NCI-H524 treated with DMSO at 0.1 percent for 48 hours (cell line): Measurements from ENCODE around the gene OR52J3.
A peak's percentile ranks its signal among the peaks of the same experiment; 100 is the strongest.
"Not testable (repeated sequence)": the region's sequence is repeated elsewhere in the genome, so short reads cannot be mapped to it uniquely, and the experiment has no call there.

Experiments used
- DNase-seq: peaks from one replicate; lab custom pipeline; 2025; lab: John Stamatoyannopoulos, UW

OR52J3 gene

DNA sequence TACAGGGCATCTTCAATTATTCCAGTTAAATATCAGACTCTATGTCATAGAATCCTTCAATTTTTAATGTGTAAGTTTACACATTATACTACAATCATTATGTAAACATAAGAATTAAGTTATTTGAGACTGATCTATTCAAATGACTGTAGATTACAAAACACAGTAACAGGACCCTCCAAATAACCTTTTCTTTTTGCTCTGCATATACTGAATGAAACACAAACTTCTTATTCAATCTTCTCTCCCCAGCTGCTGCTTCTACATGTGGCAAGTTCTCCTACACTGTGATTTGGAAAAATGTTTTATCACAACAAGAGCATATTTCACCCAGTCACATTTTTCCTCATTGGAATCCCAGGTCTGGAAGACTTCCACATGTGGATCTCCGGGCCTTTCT is at the start of gene OR52J3:
TSS of gene OR52J3 (plus strand) at position 301 of the 400 bp plus-strand sequence. CDS start at position 301, 0 bp downstream.
- no peak for DNase-seq

DNA sequence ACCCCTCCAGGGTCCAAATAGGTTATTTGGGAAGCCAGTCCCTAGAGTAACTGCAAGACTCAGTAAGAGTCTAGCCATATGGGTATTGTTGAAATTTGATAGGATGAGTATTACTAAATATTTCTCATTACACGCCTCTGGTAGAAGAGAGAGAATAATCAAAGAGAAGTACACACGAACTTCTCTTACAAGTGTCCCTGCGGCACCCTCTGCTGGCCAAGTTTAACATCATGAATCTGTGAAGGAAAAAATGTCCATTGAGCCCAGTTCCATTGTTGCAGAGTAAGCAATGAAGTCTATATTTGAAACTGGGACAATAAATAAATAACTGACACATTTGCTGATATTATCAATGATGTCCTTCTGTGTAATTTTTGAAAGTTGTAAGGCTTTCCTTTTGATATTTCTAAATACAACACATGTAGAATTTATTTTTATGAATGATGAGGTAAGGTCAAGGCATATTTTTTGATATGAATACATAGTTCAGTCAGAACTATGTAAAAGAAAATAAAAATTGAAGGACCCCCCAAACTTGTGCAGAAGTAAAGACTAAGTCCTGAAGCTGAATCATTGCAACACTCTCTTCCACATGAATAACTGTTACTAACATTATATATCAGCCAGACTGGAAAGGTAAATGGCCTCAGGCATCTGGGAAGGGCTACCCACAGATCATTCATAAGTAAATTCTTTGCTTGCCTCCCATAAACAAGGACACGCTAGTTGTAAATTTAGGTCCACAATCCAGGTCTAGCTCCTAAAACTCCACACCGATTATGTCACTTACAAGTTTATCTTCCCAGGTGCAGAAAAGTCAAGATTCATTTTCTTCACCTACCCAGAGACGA is 41.7 kb upstream of the OR52J3 start:
- peak; percentile 85 for DNase-seq

DNA sequence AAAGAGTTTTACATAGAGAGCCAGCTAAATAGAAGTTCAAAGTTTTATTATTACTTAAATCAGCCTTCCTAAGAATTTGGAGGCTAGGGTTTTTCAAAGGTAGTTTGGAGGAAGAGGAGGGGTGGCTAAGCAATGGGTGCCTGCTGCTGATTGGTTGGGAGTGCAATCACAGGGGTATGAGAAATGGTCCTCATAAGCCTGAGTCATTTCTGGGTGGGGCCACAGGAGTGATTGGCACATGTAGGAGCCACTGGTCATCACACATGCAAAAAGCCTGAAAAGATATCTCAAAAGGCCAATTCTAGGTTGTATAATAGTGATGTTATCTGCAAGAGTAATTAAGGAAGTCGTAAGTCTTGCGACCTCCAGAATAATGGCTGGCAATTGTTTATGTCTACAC is 38.8 kb upstream of the OR52J3 start:
- no peak for DNase-seq

DNA sequence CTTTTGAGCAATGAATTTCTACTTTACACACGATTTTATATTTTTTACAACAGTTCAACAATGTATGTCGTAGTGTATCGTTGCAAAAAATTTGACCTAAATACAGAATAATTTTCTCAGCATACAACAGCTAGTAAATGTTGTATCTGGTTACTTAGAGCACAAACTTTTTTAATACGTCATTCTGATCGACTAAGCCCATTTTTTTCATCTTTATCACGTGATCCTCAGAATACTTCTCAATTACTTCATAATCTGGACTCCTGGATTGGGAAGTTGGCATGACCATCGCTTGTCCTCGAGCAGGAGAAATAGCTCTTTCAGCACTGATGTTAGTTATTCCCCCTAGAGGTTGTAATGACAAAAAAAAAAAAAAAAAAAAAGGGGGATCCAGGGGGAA is 35.1 kb upstream of the OR52J3 start:
- DNase-seq: no peak

DNA sequence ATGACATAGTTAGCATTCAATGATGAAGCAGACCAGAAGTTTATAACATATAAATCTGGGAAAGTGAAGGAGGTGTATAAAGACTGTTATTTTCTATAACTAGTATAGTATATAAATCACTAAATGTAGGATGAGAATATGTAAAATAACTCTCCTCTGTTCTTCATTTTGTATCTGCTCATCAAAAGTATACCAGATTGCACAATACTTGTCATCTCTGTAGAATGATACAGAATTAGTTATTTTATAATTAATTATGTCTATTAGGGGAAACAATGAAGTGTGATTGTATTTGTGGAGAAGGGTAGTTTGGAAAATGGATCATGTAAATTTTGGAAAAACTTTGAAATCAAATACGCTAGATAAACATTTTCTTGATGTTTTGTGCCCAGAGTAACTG is 33.3 kb upstream of the OR52J3 start:
- no peak for DNase-seq

DNA sequence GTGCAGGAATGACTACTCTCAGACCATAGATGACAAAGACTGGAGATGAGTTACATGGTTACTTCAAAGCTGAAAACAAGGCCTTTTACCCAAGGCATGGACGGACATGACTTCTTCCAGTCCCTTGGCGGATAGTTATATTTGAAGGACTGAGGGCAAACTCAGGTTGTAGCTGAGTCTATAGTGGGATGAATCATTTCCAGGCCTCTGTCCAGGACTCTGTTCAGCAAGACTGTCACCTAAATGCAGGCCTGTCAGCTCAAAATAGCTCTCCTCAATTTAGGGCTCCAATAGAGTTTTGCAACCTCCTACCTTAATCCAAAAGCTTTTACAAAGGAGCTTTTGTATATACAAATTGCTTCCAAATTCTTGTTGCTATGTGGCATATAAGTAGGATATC is 24.3 kb upstream of the OR52J3 start:
- no peak for DNase-seq

DNA sequence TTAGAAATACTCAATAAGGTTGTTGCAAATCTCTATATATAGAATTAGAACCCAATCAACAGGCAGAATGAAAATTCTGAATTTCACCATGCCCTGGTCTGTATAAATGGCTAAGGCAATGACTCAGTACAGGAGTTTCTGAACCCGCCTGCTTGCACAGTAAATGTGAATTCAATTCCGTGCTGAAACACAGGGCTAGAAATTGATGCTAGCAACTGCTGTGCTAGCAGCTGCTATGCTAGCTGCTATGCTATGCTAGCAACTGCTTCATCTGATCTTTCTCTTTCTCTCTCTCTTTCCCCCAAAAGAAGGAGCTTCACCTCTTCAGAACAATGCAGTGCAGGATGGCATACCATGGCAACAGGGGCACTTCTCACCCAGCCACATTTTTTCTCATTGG is 9.7 kb upstream of the OR52J3 start:
- DNase-seq: no peak

DNA sequence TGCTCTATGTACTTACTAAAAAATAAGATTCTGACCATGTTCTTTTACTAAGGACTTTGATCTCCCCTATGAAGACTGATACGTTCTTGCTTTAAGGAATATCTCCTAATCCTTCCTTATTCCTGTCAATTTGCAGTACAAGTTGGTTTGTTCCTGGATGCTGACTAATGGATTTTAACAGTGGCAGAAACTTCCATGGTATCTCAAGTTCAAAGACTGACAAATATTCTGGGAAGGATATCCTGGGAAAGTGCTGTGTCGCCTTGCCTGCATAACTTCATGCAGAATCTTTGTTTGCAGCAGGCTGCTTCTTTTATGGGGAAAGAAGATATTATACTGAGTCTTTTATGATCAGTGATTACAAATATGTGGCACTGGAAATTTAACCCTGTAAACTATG is 8.4 kb upstream of the OR52J3 start:
- no peak for DNase-seq

DNA sequence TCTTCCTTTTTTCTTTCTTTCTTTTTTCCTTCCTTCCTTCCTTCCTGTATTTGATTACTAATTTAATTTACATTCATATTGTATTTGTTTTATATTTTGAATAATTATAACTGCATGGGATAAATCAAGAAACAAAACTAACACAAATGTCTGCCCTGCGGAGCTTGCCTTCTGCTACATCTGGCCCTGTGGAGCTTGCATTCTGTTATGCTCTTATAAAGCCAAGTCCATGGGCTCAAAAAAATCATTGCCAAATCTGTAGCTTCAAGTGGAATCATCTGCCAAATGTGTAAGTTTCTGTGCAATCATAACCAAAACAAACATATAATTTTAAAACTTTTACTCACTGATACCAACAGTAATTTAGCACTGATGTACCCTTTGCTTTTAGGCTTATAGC is 8.0 kb upstream of the OR52J3 start:
- DNase-seq: no peak

DNA sequence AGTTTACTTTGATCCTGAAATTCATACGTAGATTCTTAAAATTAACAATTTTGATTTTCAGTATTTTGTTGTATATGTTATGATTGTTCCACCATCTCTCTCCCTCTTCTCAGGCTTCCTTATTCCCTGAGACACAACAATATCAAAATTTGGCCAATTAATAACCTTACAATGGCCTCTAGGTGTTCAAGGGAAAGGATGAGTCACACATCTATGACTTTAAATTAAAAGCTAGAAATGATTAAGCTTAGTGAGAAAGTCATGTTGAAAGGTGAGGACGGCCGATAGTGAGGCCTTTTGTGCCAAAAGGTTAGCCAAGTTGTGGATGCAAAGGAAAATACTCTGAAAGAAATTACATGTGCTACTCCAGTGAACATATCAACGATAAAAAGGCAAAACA is 5.5 kb upstream of the OR52J3 start:
- no peak for DNase-seq

DNA sequence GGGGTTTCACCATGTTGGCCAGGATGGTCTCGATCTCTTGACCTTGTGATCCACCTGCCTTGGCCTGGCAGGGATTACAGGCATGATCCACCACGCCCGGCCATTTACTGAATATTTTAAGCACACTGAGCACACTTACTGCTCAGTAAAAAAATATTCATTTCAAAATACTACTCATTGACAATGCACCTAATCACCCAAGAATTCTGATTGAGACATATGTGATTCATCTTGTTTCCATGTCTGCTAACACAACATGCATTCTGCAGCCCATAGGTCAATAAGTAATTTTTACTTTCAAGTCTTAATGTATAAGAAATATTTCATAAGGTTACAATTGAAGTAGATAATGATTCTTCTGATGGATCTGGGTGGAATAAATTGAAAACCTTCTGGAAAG is 4.2 kb upstream of the OR52J3 start:
- no peak for DNase-seq

DNA sequence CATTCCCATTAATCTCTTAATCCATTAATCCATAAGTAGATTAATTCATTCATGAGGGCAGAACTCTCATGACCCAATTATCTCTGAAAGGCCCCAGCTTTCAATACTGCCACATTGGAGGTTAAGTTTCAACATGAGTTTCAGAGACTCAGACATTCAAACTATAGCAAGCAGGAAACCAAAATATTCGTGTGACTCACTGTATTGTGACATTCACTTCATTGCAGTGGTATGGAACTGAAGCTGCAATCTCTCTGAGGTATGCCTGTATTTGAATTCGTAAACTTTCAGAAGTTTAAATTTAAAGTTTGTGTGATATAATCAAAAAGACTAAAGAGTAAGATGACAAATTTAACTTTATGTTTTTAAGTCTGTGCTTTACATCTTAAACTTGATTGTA is 2.9 kb upstream of the OR52J3 start:
- peak; percentile 20 for DNase-seq

DNA sequence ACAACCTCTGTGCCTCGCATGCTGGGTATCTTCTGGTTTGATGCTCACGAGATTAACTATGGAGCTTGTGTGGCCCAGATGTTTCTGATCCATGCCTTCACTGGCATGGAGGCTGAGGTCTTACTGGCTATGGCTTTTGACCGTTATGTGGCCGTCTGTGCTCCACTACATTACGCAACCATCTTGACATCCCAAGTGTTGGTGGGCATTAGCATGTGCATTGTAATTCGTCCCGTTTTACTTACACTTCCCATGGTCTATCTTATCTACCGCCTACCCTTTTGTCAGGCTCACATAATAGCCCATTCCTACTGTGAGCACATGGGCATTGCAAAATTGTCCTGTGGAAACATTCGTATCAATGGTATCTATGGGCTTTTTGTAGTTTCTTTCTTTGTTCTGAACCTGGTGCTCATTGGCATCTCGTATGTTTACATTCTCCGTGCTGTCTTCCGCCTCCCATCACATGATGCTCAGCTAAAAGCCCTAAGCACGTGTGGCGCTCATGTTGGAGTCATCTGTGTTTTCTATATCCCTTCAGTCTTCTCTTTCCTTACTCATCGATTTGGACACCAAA is 516 bp downstream of the OR52J3 start:
- no peak for DNase-seq

DNA sequence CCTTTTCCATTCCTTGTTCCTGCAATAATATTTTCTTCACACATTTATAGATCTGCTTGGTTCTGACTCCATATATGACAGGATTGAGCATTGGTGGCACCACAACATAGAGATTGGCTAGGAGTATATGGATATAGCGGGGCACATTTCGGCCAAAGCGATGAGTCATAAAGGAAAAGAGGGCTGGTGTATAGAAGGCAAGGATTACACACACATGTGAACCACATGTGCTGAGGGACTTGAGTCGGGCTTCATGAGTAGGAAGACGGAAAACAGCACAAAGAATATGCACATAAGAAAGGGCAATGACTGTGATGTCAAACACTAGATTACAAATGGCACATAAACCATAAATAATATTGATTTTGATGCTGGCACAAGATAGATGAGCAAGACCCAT is 12.4 kb downstream of the OR52J3 start:
- DNase-seq: not testable (repeated sequence)

DNA sequence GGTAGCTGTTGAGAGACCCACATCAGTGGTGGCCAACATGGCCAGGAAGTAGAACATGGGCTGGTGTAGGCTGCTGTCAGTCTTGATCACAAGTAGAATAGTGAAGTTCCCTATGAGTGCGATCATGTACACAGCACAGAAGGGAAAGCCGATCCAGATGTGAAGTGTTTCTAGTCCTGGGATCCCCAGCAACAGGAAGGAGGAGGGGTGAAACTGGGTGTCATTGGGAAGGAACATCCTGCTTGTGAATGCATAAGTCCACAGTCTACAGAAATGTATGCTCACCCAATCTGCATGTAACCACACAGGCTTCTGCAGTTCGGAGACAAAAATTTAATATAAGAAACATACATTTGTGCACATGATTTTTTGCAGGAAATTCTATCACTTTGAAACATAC is 13.1 kb downstream of the OR52J3 start, which contains the start of gene OR52E2:
TSS of gene OR52E2 (minus strand) at position 237 of the 400 bp plus-strand sequence. CDS start at position 237, 0 bp downstream.
- DNase-seq: no peak

DNA sequence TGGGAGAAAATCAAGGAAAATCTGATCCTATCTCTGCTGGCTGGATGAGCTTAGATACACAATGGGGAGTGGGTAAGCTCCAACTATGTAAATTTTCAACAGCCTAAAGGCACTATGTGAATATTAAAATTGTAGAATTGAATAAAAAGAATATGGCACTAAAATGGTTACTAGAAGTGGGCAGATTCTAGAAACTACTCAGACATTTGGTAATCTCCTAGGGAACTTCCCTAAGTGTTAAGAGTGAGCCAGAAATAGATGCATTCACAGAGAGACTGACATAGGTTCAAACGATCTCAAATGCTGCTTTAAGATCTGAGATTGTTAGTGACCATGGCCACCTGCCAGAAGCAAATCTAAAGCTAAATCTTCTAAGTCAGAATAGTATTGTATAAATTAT is 18.7 kb downstream of the OR52J3 start:
- no peak for DNase-seq

DNA sequence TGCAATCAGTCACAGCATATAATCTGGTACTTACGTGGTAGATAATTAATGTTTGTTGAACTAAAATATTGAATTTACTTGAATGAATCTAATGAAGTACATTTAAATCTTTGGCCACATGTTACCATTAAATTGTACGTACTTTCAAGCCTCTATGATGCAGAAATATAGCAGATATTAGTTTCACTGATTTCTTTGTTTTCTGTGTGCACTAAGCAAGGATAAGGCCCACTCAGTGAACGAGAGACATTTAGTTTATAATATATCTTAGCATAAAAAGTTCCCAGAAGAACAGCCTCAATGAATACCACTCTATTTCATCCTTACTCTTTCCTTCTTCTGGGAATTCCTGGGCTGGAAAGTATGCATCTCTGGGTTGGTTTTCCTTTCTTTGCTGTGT is 22.9 kb downstream of the OR52J3 start, which contains the start of gene OR52E1:
TSS of gene OR52E1 (plus strand) at position 301 of the 400 bp plus-strand sequence.
- DNase-seq: no peak

DNA sequence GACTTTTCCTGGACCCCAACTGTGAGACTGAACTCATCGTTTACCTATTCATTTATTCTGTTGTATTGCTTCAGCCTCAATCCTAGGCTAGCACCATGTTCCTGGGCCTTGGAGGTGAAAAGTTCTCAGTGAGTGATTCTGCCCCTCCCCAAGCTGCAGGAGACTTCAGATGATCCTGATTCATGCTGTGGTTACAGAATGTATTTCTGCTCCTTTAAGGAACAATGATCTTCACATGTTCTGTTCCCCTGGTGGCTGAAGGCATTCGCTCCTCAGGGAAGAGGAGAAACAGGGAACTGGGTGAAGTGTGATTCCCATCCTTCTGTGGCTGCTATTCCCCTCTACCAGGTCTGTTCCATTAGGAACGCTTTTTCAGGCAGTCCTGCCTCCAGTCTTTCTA is 25.5 kb downstream of the OR52J3 start:
- no peak for DNase-seq

DNA sequence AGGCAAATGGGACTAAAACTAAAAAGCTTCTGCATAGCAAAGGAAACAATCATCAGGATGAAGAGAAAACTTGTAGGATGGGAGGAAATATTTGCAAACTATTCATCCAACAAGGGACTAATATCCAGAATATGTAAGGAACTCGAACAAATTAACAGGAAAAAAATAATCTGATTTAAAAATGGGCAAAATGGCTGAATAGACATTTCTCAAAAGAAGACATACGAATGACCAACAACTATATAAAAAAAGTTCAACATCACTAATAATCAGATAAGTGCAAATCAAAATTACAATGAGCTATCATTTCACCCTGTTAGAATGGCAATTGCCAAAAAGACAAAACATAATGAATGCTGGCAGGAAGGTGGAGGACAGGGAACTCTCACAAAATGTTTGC is 35.1 kb downstream of the OR52J3 start:
- DNase-seq: no peak

DNA sequence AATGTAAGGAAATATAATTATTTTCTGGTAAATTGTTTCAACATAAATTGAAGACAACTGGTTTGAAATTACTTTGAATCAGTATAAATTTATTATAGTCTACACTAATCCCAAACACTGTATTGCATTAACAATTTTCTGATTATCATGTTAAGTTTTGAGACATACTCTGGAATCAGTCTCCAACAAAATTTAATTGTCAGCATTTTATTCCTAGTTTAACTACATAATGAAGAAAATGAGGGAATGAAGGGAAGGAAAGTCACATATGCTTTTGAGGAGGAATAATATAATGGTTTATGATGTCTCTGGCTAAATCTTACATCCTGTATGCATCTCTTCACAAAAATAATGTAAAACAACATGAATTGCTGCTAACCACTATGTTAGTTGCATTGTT is 37.3 kb downstream of the OR52J3 start:
- no peak for DNase-seq

DNA sequence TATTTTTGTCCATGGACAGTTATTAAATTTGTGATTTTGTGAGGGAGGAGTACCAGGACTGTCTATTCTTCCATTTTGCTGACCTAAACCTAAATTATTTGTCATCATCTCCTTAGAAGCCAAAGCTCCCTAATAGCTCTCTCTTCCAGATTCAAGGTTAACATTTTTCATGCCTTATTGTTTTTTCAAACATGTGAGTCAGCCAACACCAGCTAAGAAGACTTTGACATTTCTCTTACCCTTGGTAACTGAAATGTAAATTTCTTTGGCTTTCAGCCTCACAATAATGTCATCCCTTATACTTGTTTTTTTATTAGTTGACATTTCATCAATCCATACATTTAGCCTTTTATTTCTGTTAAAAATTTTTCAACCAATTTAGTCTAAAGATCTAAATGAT is 42.2 kb downstream of the OR52J3 start:
- DNase-seq: no peak

DNA sequence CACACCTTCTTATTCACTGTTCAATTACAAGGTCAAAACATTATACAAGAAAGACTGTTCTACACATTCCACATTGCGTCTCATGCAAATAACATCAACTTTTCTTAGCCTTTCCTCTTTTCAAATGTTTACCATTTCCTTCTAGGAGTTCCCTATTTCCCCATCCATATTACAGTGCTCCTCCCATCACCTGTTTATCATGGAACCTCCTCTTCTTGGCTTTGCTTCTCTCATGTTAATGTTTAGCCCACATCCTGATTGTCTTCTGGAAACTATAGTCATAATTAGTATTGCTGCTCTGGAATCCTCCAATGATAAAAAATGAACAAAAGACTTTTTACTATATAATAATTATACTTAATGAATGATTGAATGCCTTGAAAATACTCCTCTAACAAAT is 44.3 kb downstream of the OR52J3 start:
- DNase-seq: no peak

DNA sequence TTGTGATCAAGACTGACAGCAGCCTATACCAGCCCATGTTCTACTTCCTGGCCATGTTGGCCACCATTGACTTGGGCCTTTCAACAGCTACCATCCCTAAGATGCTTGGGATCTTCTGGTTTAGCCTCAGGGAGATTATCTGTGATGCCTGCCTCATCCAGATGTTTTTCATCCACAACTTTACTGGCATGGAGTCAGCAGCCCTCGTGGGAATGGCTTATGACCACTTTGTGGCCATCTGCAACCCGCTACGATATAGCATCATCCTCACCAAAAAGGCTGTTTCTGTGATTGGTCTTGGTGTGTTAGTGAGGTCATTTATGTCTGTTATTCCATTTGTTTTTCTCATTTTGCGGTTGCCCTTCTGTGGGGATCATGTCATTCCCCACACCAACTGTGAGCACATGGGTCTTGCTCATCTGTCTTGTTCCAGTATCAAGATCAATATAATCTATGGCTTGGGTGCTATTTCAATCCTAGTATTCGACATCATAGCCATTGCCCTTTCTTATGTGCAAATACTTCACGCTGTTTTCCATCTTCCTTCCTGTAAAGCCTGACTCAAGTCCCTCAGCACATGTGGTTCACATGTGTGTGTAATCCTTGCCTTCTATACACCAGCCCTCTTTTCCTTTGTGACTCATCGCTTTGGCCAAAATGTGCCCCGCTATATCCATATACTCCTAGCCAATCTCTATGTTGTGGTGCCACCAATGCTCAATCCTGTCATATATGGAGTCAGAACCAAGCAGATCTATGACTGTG is 46.7 kb downstream of the OR52J3 start:
- no peak for DNase-seq
